Stimulated activated CD4-positive, alpha-beta T cell treated with anti-CD3 and anti-CD28 coated beads, Interleukin-1b, Interleukin-23, amount 100 ng/mL, for 1 hour (primary cell): ENCODE measurements around the gene PCDHB1.
"Not testable (repeated sequence)": the region's sequence is repeated elsewhere in the genome, so short reads cannot be mapped to it uniquely, and the experiment has no call there.

Source experiments
- DNase-seq, 2 donors: peaks; one replicate each; pipeline ENCODE4 v3.0.0-alpha.2; 2020; ENCODE audit warnings: low read depth in 2 of 2

The PCDHB1 gene

DNA sequence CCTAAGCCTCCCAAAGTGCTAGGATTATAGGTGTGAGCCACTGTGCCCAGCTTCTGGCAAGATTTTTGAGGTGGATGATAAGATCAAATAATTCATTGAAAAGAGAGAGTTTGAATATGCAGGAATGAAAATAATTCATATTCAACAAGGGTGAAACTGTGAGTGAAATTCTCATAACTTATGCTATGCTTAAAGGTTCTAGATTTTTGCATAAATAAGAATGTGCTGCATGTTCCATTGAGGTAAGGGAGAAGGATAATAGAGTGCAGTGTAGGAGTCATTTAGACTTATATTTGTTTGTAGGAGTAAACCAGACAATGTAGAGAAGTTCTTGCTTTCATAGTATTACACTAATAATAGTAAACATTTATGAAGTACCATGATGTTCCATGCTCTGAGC is 31.1 kb downstream of the PCDHB1 start:
- no peak for DNase-seq

DNA sequence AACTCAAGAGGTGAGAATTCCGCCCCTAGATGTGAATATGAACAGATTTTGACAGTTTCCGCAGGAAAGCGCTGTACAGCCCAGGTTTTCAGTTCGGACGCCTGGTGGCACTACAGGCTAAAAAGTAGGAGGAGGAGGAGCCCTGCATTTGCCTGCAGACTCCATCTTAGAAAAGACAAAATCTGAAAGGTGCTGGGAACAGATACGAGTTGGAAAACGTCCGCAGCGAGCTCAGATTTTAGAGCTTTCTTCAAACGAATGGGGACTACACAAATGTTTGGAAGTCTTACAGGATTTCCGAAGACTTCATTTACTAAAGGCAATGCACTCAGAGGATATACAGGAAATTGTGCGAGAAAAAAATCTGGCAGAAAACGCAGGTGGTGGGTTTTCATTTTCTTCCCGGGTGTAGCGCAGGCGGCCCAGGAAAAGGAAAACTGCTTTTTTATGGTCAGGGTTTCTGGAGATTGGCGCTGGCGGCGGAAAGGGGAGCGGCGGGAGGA is 33.4 kb downstream of the PCDHB1 start:
- DNase-seq: no peak

DNA sequence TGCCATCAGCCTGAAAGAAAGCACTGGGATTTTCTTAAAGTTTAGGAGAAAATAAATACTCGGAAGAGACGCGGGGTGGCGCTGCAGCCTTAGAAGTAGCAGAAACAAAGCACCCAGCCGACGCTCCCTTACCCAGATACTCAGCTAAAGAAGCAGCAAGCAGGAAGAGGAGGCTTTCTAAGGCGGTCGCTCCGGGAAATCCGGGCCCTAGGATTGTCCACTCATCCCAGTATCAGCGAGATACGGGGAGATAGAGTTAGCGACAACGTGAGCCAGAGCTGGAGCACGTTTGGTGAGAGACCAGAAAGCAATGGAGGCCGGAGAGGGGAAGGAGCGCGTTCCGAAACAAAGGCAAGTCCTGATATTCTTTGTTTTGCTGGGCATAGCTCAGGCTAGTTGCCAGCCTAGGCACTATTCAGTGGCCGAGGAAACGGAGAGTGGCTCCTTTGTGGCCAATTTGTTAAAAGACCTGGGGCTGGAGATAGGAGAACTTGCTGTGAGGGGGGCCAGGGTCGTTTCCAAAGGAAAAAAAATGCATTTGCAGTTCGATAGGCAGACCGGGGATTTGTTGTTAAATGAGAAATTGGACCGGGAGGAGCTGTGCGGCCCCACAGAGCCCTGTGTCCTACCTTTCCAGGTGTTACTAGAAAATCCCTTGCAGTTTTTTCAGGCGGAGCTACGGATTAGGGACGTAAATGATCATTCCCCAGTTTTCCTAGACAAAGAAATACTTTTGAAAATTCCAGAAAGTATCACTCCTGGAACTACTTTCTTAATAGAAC is 43.5 kb downstream of the PCDHB1 start, which contains the start of gene PCDHB2:
PCDHB2 (plus strand) TSS at position 135 of the 782 bp plus-strand sequence; CDS start at position 311, 176 bp downstream.
- DNase-seq: no peak

DNA sequence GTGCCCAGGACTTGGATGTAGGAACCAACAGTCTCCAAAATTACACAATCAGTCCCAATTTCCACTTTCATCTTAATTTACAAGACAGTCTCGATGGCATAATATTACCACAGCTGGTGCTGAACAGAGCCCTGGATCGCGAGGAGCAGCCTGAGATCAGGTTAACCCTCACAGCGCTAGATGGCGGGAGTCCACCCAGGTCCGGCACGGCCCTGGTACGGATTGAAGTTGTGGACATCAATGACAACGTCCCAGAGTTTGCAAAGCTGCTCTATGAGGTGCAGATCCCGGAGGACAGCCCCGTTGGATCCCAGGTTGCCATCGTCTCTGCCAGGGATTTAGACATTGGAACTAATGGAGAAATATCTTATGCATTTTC is 44.1 kb downstream of the PCDHB1 start:
- no peak for DNase-seq

DNA sequence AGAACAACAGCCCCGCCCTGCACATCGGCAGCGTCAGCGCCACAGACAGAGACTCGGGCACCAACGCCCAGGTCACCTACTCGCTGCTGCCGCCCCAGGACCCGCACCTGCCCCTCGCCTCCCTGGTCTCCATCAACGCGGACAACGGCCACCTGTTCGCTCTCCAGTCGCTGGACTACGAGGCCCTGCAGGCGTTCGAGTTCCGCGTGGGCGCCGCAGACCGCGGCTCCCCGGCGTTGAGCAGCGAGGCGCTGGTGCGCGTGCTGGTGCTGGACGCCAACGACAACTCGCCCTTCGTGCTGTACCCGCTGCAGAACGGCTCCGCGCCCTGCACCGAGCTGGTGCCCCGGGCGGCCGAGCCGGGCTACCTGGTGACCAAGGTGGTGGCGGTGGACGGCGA is 45.0 kb downstream of the PCDHB1 start:
- DNase-seq: not testable (repeated sequence)

DNA sequence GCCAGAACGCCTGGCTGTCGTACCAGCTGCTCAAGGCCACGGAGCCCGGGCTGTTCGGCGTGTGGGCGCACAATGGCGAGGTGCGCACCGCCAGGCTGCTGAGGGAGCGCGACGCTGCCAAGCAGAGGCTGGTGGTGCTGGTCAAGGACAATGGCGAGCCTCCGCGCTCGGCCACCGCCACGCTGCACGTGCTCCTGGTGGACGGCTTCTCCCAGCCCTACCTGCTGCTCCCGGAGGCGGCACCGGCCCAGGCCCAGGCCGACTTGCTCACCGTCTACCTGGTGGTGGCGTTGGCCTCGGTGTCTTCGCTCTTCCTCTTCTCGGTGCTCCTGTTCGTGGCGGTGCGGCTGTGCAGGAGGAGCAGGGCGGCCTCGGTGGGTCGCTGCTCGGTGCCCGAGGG is 45.4 kb downstream of the PCDHB1 start:
- not testable (repeated sequence) for DNase-seq

DNA sequence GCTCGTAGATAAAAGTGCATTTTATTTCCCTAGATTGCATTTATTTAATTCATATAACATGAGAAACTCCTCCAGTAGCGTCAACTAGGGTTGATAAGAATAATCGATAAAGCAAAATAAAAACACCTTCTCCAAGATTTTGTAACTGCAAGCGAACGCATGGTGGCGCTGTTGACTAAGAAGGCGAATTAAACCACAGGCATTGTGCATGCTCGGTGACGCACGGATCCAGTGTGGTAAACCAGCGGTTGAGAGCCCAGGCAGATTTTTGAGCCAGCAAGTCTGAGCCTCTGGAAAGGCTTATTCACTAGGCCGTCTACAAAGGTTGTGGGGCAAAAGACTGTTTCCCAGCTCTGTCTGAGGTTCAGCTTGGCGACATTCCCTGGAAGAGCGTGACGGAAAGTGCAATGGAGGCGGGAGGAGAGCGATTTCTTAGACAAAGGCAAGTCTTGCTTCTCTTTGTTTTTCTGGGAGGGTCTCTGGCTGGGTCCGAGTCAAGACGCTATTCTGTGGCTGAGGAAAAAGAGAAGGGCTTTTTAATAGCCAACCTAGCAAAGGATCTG is 49.1 kb downstream of the PCDHB1 start, which contains the start of gene PCDHB3:
PCDHB3 (plus strand) TSS at position 231 of the 563 bp plus-strand sequence; CDS start at position 408, 177 bp downstream.
- no peak for DNase-seq

- no peak for DNase-seq
These were observed 49.9 kb downstream of the PCDHB1 start for GRCh38 chr5:141101059-141101458.

DNA sequence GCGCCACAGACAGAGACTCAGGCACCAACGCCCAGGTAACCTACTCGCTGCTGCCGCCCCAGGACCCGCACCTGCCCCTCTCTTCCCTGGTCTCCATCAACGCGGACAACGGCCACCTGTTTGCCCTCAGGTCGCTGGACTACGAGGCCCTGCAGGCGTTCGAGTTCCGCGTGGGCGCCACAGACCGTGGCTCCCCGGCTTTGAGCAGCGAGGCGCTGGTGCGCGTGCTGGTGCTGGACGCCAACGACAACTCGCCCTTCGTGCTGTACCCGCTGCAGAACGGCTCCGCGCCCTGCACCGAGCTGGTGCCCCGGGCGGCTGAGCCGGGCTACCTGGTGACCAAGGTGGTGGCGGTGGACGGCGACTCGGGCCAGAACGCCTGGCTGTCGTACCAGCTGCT is 50.9 kb downstream of the PCDHB1 start:
- not testable (repeated sequence) for DNase-seq

- DNase-seq: not testable (repeated sequence)
These were observed 51.3 kb downstream of the PCDHB1 start for GRCh38 chr5:141102471-141102870.

DNA sequence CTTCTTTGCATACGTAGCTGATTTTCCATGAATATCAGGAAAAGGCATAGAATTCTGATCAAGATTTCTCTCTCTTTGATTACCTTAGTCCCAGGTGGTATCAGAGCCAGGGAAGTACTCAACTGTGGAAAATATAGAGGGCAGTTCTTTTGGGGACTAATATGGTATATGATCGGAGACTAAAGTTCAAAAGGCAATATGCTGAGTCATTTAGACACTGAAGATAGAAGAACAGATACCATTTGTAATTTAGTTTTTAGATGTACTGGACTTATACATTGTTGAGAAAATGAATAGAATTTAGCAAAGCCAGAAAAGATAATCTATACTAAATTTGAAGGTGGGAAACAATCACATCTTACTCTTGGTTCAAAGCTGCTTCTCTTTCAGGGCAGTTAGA is 54.2 kb downstream of the PCDHB1 start:
- DNase-seq: no peak
